RWPE2 (cell line): ENCODE measurements around the gene PCNP.
"Not testable (repeated sequence)": the region's sequence is repeated elsewhere in the genome, so short reads cannot be mapped to it uniquely, and the experiment has no call there.

ENCODE experiments used
- ATAC-seq: fragments of 200-7000 bp; cut with Tn5 transposase; 3 replicates; pipeline ENCODE4 v1.9.1; 2021; ENCODE audit warnings: low read depth
- DNase-seq: peaks from one replicate; pipeline ENCODE4 v3.0.0-alpha.2; 2020; ENCODE audit warnings: low spot score
- H3K27ac ChIP-seq: fragments of 450-650 bp; 2 replicates; pipeline ENCODE4 v1.5.1; 2017; ENCODE audit warnings: mild to moderate bottlenecking; ENCODE audit not compliant: poor library complexity, severe bottlenecking
- H3K27me3 ChIP-seq: fragments of 250-450 bp; sonication (Bioruptor Pico); 2 replicates; pipeline ENCODE4 v1.5.1; 2021; ENCODE audit warnings: mild to moderate bottlenecking, moderate library complexity; ENCODE audit not compliant: insufficient read depth, poor library complexity, severe bottlenecking
- H3K36me3 ChIP-seq: fragments of 250-450 bp; sonication (Bioruptor Pico); 2 replicates; pipeline ENCODE4 v1.5.1; 2020; ENCODE audit warnings: low read depth, mild to moderate bottlenecking, moderate library complexity
- H3K4me1 ChIP-seq: fragments of 250-450 bp; sonication (Bioruptor Pico); 2 replicates; pipeline ENCODE4 v1.5.1; 2021; ENCODE audit warnings: mild to moderate bottlenecking, moderate library complexity; ENCODE audit not compliant: insufficient read depth, poor library complexity, severe bottlenecking
- H3K4me3 ChIP-seq: fragments of 250-450 bp; sonication (Bioruptor Pico); 2 replicates; pipeline ENCODE4 v1.5.1; 2021; ENCODE audit warnings: mild to moderate bottlenecking, moderate library complexity; ENCODE audit not compliant: severe bottlenecking
- H3K9me3 ChIP-seq: fragments of 250-450 bp; sonication (Bioruptor Pico); 2 replicates; pipeline ENCODE4 v1.5.1; 2021; ENCODE audit warnings: mild to moderate bottlenecking, moderate library complexity; ENCODE audit not compliant: severe bottlenecking
- CTCF ChIP-seq: fragments of 450-650 bp; IDR thresholded peaks from one replicate; pipeline ENCODE4 v1.5.1; 2017; ENCODE audit warnings: mild to moderate bottlenecking, moderate library complexity; ENCODE audit not compliant: poor library complexity, severe bottlenecking

The PCNP gene

GRCh38 chr3:101631098-101631796 is 57.3 kb downstream of the PCNP start:
- no peak for DNase-seq
- Histone ChIP-seq H3K27ac (no peak overlapping the region), H3K4me1 (no peaks in the 10 kb centered on the region), H3K36me3 (no peaks in the 10 kb centered on the region), H3K27me3 (no peaks in the 10 kb centered on the region), H3K4me3 (no peak overlapping the region), H3K9me3 (no peaks in the 10 kb centered on the region)
- ATAC-seq = no peak
- no peak for TF ChIP-seq CTCF

- H3K27ac ChIP-seq, H3K9me3 ChIP-seq, ATAC-seq, H3K4me1 ChIP-seq, H3K27me3 ChIP-seq, H3K36me3 ChIP-seq, H3K4me3 ChIP-seq, DNase-seq: not testable (repeated sequence)
These were observed 58.0 kb downstream of the PCNP start for GRCh38 chr3:101631959-101632358.

GRCh38 chr3:101632586-101632985 is 58.6 kb downstream of the PCNP start:
- DNase-seq (no peak), ATAC-seq (no peak)
- no peak for TF ChIP-seq CTCF
- Histone ChIP-seq H3K9me3 (no peaks in the 10 kb centered on the region), H3K36me3 (no peaks in the 10 kb centered on the region), H3K4me1 (no peaks in the 10 kb centered on the region), H3K27ac (no peak overlapping the region), H3K27me3 (no peaks in the 10 kb centered on the region), H3K4me3 (no peak overlapping the region)

GRCh38 chr3:101633186-101633585 is 59.2 kb downstream of the PCNP start:
- no peak for DNase-seq
- Histone ChIP-seq H3K4me3 (no peak overlapping the region), H3K27me3 (no peaks in the 10 kb centered on the region), H3K9me3 (no peaks in the 10 kb centered on the region), H3K27ac (no peak overlapping the region), H3K4me1 (no peaks in the 10 kb centered on the region), H3K36me3 (no peaks in the 10 kb centered on the region)
- ATAC-seq = no peak
- TF ChIP-seq CTCF = no peak

GRCh38 chr3:101634591-101635196 is 60.7 kb downstream of the PCNP start:
- Histone ChIP-seq H3K4me1 (no peaks in the 10 kb centered on the region), H3K27ac (no peak overlapping the region), H3K36me3 (no peaks in the 10 kb centered on the region), H3K4me3 (no peak overlapping the region), H3K27me3 (no peaks in the 10 kb centered on the region), H3K9me3 (no peaks in the 10 kb centered on the region)
- DNase-seq = no peak
- no peak for TF ChIP-seq CTCF
- no peak; the same call in 2 of the 3 replicates for ATAC-seq
